ENCODE results near the gene RASSF5.

The RASSF5 gene

DNA sequence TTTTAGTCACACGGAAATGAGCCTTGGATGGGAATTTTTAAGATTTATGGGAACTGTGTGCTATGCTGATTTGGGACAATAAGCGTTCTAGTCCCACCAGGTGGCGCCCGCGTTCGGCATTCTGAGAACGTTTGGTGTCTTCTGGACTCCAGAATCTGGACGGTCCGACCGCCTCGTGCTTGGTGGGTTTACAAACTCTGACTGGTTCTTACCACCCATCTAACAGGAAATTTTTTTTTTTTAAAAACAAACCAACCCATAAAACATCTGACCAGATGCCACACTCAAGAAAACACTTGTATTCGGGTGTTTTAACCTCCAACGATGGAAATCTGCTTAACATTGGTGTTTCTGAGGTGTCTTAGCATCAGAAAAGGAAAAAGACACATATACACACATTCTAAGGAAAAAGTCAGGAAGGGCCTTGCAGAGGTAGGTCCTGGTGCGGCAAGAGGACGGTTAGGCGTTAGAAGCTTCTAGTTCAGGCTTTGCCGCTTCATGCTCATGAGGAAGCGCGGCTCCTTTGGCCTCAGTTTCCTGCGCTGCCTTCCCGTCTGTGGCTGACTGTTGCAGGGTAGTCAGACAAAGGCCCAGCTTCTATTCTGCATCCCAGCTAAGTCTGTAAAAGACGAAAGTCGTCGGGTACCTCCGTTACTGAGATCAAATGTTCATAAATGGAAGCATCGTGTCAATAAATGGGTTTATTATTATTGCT is 127.2 kb downstream of the RASSF5 start:
- peak; percentile 78 for DNase-seq (ENCODE audit: low spot score)

DNA sequence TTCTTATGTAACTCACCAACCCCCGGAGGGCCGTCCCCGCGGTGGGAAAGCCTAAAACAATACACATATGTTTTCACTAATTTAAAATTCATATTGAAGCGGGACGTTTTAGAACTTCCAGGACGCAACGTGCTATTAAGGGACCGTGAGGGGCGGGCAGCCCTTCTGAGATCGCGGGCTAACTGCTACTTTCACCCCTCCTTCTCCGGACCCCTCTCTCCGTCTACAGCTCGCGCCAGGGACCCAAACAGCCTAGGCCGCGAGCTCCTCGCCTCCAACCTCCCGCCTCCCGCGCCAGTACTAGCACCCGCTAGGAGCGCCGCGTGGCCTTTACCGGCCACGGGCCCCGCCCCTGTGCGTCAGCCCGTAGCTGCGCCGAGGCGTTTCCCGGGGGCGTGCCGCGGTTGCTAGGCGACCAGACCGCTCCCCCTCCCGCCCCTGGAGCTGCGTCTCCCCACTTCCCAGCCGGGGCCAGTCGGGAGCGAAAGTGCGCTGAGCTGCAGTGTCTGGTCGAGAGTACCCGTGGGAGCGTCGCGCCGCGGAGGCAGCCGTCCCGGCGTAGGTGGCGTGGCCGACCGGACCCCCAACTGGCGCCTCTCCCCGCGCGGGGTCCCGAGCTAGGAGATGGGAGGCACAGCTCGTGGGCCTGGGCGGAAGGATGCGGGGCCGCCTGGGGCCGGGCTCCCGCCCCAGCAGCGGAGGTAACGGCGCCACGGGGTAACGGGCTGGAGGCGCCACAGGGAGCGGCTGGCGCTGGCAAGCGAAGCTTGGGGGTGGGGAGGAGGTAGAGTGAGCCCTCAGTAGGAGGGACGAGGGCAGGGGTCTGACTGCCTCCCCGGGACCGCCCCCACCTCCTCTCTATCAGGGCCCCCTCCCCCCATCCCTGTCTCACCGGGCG is 128.0 kb downstream of the RASSF5 start, which contains the start of gene DYRK3:
Gene DYRK3 (plus strand): TSS at position 457 of the 898 bp plus-strand sequence. CDS start 168 bp downstream, at position 625.
- peak; percentile 90 for DNase-seq (ENCODE audit: low spot score)

DNA sequence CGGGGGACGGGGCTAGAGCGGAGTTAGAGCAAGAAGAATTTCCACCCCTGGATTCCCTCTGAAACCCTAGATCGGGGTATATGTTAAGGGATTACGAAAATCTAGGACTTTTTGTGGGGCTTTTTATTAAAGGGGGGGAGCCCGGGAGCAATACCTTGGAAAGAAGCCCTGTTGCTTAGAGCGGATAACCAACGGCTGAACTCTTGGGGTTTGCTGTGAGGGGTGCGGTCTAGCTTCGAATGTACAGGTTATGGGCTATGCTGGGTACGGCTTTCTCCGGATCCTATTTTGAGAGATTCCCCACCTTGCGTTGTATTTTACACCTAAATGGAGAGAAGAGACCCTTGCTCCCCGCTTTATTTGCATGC is 128.6 kb downstream of the RASSF5 start:
- no peak for DNase-seq (ENCODE audit: low spot score)

DNA sequence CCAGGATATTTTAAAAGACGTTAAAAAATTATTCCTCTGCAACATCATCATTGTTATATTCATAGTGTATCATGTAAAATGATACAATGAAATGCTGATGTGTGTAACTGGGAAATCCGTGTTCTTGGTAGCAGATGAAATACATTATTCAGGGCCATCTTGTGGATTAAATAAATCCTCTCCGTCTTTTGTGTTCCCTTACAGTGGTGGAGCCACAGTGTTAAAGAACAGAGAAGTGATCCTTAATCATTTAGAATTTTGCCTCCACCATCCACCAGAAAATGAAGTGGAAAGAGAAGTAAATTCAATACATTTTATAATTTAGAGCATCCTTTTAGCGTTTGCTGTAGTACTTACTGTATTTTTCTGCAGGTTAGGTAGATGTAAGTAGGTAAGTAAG is 129.3 kb downstream of the RASSF5 start:
- DNase-seq (ENCODE audit: low spot score): no peak

DNA sequence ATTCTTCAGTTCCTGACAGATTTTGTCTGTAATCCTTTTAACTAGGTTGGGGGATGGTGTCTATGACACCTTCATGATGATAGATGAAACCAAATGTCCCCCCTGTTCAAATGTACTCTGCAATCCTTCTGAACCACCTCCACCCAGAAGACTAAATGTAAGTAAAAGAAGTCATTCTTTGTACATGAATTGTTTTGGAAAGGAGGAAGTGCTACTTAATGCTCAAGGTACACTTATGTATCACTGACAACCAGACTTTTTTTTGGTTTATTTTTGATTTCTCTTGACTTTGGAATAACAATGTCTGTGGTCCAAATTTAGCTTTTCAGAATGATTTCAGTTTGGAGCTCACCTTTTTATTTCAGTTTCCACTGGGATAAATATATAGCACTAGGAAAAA is 130.3 kb downstream of the RASSF5 start:
- no peak for DNase-seq (ENCODE audit: low spot score)

Small RNA genes within 50 kb of the gene (small RNA-seq; reads per million reads assigned to genes)
- 0 to 0.09 reads per million in 2 experiments for gene MIR6769B
